ENCODE data around the gene SHISA7.

SHISA7 gene

GRCh38 chr19:55482156-55482961 lies 39.3 kb upstream of the SHISA7 start:
- no peak for DNase-seq

DNA sequence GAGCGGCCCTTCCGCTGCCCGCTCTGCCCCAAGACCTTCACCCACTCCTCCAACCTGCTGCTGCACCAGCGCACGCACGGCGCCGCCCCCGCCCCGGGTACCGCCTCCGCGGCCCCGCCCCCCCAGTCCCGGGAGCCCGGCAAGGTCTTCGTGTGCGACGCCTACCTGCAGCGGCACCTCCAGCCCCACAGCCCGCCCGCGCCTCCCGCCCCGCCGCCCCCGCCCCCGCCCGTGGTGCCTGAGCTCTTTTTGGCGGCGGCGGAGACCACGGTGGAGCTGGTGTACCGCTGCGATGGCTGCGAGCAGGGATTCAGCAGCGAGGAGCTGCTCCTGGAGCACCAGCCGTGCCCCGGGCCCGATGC lies 38.7 kb upstream of the SHISA7 start:
- no peak for DNase-seq

GRCh38 chr19:55481148-55481793 lies 38.2 kb upstream of the SHISA7 start:
- no peak for DNase-seq

DNA sequence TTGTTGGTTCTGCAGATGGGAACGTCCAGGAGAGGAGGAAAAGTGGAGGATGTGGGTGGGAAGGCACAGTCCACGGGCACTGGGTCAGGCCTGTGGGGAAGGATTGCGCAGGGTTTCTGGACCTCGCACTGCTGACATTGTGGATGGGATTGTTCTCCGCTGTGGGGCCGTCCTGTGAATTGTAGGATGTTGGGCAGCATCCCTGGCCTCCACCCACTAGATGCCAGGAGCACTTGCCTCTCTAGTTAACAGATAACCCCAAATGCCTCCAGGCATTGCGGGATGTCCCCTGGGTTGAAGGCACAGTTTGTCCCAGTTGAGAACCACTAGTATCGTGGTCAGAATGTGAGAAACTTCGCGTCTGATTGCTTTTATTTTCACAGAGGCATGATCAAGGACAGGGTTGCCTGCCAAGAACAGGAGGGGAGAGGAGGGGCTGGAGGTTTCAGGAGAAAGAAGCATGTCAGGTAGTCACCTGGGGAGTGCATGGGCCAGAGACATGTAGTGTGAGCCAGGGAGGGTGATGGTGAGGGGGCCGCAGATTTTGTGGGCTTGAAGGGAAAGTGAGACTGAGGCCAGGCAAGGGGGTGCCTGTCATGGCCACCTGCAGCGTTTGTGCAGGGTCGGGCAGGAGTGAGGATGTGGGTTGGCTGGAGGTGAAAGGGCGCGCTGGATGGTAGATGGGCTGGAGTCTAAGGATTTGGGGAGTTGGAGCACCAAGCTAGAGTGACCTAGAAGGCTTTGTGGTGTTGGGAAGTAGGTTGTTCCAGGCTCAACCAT lies 36.5 kb upstream of the SHISA7 start:
- DNase-seq = no peak

DNA sequence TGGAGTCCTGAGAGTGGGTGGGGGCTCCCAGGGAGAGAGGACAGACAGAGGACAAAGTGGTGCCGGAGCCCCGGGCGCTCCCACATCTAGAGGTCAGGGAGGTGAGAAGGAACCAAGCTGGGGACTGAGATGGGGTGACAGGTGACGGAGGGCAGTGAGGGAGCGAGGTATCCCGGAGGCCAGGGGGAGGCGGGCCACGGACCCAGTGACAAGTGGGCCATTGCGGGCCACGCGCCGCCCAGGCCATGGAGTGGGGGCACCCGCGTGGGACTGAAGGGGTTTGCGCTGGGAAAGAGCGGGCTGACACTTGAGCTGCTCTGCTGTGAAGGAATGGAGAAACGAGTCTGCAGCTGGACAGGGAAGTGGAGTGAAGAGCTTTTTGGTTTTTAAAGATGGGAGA lies 35.9 kb upstream of the SHISA7 start:
- no peak for DNase-seq

GRCh38 chr19:55478364-55478763 lies 35.3 kb upstream of the SHISA7 start:
- DNase-seq = no peak

DNA sequence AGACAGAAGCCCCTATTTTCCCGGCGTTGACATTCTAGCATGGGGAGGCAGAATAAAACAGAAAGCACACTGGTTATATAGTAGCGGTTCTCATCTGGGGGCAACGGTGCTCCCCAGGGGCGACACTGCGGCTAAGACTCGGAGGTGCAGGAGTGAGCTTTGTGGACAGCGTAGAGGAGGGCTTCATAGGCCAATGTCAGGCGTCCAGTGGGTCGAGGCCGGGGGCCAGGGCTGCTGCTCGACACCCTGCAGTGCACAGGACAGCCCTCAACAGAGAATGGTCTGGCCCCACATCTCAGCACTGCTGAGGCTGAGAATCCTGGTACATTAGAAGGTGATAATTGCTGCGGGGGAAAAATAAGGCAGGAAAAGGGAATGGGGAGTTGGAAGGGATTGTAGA lies 34.8 kb upstream of the SHISA7 start:
- no peak for DNase-seq

DNA sequence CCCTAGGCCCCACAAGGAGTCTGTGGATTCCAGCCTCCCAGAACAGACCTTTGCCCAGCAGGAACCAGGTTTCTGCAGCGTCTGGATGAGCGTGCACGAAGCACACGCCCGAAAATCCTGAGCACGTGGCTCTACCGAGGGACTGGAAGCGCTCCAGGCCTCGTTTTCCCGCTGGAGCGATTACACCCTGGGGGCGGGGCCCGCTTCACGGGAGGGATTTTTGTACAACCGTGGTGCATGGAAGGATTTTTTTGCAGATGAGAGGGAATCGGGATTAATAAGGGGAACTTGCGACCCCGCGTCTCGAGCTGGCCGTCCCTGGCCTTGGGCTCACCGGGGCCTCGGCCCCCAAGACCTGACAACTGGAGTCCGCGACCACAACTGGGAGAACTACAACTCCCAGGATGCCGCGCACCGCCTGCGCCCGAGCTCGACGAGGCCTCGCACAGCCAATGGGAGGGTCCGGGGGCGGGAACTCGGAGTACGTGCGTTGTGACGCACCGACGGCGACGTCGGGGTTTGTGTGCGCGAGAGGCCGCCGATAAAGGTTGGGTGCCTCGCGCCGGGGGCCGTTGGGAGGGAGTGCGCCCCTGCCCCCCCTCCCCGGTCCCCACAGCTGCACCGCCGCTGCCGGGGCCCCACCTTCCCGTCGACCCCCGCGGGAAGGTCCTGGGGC lies 33.1 kb upstream of the SHISA7 start, which contains the start of gene ZNF628:
ZNF628 (plus strand) TSS at position 518 of the 676 bp plus-strand sequence. CDS start 3,294 bp downstream, outside the sequence.
- peak; percentile 99 for DNase-seq

GRCh38 chr19:55474269-55475265 lies 31.5 kb upstream of the SHISA7 start:
- DNase-seq = no peak

GRCh38 chr19:55473225-55474012 lies 30.3 kb upstream of the SHISA7 start:
- no peak for DNase-seq

GRCh38 chr19:55472463-55472862 lies 29.4 kb upstream of the SHISA7 start:
- DNase-seq = peak; percentile 69

GRCh38 chr19:55471266-55471665 lies 28.2 kb upstream of the SHISA7 start:
- DNase-seq = no peak

- DNase-seq = no peak
These were observed 24.9 kb upstream of the SHISA7 start for GRCh38 chr19:55468054-55468393.

GRCh38 chr19:55467236-55468053 lies 24.3 kb upstream of the SHISA7 start:
- DNase-seq = peak; percentile 37

GRCh38 chr19:55466241-55466614 lies 23.1 kb upstream of the SHISA7 start:
- no peak for DNase-seq

DNA sequence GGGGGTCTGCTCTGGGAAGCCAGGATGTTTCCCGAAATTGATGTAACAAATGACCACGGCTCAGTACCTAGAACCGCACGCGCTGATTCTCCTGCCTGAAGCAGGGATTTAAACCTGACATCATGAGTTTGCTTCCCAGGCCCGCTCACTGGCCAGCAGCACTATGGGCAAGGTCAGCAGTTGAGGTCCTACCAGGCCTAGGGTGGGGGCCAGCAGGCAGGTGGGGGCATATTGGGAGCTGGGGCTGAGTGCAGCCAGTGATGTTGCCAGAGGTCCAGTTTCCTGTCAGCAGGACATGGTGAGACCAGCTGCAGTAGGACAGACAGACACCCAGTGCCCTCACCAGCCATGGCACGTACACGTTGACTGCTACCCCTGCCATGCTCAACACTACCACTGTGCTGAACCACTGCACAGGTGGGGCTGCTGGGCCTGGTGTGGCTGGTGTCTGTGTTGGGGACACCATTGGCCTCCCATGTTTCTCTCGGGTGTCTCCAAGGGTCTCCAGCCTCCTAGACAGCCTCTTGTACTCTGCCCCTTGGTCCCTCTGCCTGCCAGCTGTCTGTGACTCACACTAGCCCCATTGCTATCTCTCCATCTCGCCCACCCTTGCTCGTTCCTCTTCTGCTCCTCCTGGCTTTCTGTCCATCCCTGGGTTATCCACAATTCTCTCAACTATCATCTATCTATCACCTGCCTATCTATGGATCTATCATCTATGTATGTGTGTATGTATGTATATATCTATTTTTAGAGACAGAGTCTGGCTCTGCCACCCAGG lies 22.6 kb upstream of the SHISA7 start:
- DNase-seq = no peak

DNA sequence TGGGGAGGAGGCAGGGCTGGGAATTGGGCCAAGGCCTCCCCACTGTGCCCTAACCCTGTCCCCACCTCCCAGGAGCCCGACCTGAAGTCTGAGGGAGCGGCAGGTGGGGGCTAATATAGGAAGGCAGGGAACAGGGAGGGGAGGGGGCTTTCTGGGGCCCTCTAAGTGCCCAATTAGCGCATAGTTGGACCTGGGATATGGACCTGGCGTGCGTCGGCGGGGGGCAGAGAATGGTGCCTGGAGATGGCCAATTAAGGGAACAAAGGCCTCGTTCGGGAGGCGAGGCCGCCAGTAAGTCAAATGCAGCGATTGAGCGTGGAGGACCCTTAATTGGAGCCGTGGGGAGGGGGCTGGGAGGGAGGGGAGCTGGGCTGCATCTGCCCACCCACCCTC lies 21.6 kb upstream of the SHISA7 start, which contains the start of gene C19orf85:
C19orf85 (minus strand) TSS at position 90 of the 393 bp plus-strand sequence. CDS start 197 bp downstream, outside the sequence.
- DNase-seq = no peak

- no peak for DNase-seq
These were observed 21.1 kb upstream of the SHISA7 start for GRCh38 chr19:55464039-55464661.

DNA sequence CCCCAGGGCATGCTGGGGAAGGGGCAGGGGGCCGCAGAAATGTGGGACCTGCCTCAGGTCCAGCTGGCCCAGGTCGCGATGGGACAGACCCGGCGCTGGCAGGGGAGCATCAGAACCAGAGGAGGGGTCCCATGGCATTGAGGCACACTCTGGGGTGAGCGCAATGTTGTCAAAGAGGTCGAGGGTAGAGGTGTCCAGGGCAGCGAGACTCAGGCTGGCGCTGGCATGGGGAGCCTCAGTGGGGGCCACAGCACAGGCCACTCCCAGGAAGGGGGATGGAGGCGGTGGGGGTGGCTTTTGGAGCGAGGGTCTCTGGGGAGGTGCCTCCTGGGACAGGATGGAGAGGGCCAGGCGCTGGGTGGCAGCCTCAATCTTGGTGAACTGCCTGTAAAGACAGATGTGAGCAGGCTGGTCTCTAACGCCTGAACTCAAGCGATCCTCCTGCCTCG lies 20.5 kb upstream of the SHISA7 start:
- DNase-seq = no peak
